ENCODE measurements around the gene TBC1D21. TPM values are rescaled to one million over a fixed set of nuclear protein-coding genes. Genes with fewer than 3 reads are reported as not detected.

The TBC1D21 gene
- polyA plus RNA-seq, 6 donors from 2014 or later, result not detected

- Mint-ChIP-seq H3K27me3 (peaks cover 44 to 71% (median 64%) of the 10 kb centered on the region in 3 donors), H3K27ac (no peak overlapping the region)
- no peak for DNase-seq
Measured at GRCh38 chr15:73867426-73867825, 5.9 kb upstream of the TBC1D21 start.

GRCh38 chr15:73867956-73868355 lies 5.4 kb upstream of the TBC1D21 start:
- no peak overlapping the region for H3K27ac Mint-ChIP-seq
- peaks cover 50 to 73% (median 66%) of the 10 kb centered on the region in 3 donors for H3K27me3 Mint-ChIP-seq
- H3K4me1 Mint-ChIP-seq, result no peaks in the 10 kb centered on the region
- no peak for DNase-seq
- peaks cover 4 to 9% of the 10 kb centered on the region in 2 donors for H3K36me3 Mint-ChIP-seq
- ATAC-seq (ENCODE audit: low read depth in 2 of 2), result no peak
- H3K9me3 Mint-ChIP-seq, result peaks cover 0 to 12% (median 5%) of the 10 kb centered on the region in 7 donors
- no peak overlapping the region for H3K4me3 Mint-ChIP-seq

More at GRCh38 chr15:73867426-73867825, 5.9 kb upstream of the TBC1D21 start:
- Mint-ChIP-seq H3K36me3 (peaks cover 4 to 8% of the 10 kb centered on the region in 2 donors), H3K4me1 (no peaks in the 10 kb centered on the region), H3K4me3 (no peak overlapping the region), H3K9me3 (peaks cover 0 to 14% (median 5%) of the 10 kb centered on the region in 7 donors)
- no peak for ATAC-seq (ENCODE audit: low read depth in 2 of 2)

- H3K27me3 Mint-ChIP-seq, result peaks cover 56 to 81% (median 73%) of the 10 kb centered on the region in 3 donors
- H3K27ac Mint-ChIP-seq, result peak overlapping the region in 1 of 6 donors; percentile 49
- peaks cover 0 to 7% (median 5%) of the 10 kb centered on the region in 7 donors for H3K9me3 Mint-ChIP-seq
- DNase-seq (no peak), ATAC-seq (ENCODE audit: low read depth in 2 of 2) (no peak)
- no peak overlapping the region for H3K4me3 Mint-ChIP-seq
- H3K36me3 Mint-ChIP-seq, result peaks cover 0 to 12% of the 10 kb centered on the region in 2 donors
- H3K4me1 Mint-ChIP-seq, result no peaks in the 10 kb centered on the region
Measured at GRCh38 chr15:73869216-73869995, 4.0 kb upstream of the TBC1D21 start.

GRCh38 chr15:73870700-73871408 lies 2.5 kb upstream of the TBC1D21 start:
- DNase-seq, result no peak
- Mint-ChIP-seq H3K4me1 (no peaks in the 10 kb centered on the region), H3K27me3 (peaks cover 51 to 91% (median 79%) of the 10 kb centered on the region in 3 donors), H3K9me3 (peaks cover 0 to 7% (median 4%) of the 10 kb centered on the region in 7 donors), H3K4me3 (no peak overlapping the region), H3K27ac (no peak overlapping the region), H3K36me3 (peaks cover 2 to 12% of the 10 kb centered on the region in 2 donors)
- no peak for ATAC-seq (ENCODE audit: low read depth in 2 of 2)

GRCh38 chr15:73872346-73872745 lies 1.0 kb upstream of the TBC1D21 start:
- Mint-ChIP-seq H3K36me3 (peaks cover 4 to 12% of the 10 kb centered on the region in 2 donors), H3K9me3 (peaks cover 0 to 7% (median 4%) of the 10 kb centered on the region in 7 donors), H3K4me3 (no peak overlapping the region), H3K4me1 (no peaks in the 10 kb centered on the region), H3K27me3 (peaks cover 46 to 81% (median 68%) of the 10 kb centered on the region in 3 donors), H3K27ac (no peak overlapping the region)
- ATAC-seq (ENCODE audit: low read depth in 2 of 2) (no peak), DNase-seq (no peak)

- peaks cover 4 to 12% of the 10 kb centered on the region in 2 donors for H3K36me3 Mint-ChIP-seq
- H3K4me3 Mint-ChIP-seq, result no peak overlapping the region
- H3K27me3 Mint-ChIP-seq, result peaks cover 34 to 64% (median 58%) of the 10 kb centered on the region in 3 donors
- ATAC-seq (ENCODE audit: low read depth in 2 of 2), result no peak
- no peaks in the 10 kb centered on the region for H3K4me1 Mint-ChIP-seq
- H3K27ac Mint-ChIP-seq, result no peak overlapping the region
- peaks cover 0 to 7% (median 4%) of the 10 kb centered on the region in 7 donors for H3K9me3 Mint-ChIP-seq
- peak; percentile 2 for DNase-seq
Measured at GRCh38 chr15:73873889-73874511, 636 bp downstream of the TBC1D21 start.

- DNase-seq (no peak), ATAC-seq (ENCODE audit: low read depth in 2 of 2) (no peak)
- no peak overlapping the region for H3K27ac Mint-ChIP-seq
- H3K27me3 Mint-ChIP-seq, result peaks cover 6 to 48% (median 39%) of the 10 kb centered on the region in 3 donors
- peaks cover 0 to 4% of the 10 kb centered on the region in 2 donors for H3K36me3 Mint-ChIP-seq
- peaks cover 0 to under 1% (median 0%) of the 10 kb centered on the region in 7 donors for H3K9me3 Mint-ChIP-seq
- H3K4me1 Mint-ChIP-seq, result no peaks in the 10 kb centered on the region
- H3K4me3 Mint-ChIP-seq, result no peak overlapping the region
Measured at GRCh38 chr15:73879426-73879825, 6.1 kb downstream of the TBC1D21 start.

GRCh38 chr15:73881579-73882320 lies 8.4 kb downstream of the TBC1D21 start:
- H3K4me3 Mint-ChIP-seq, result no peak overlapping the region
- H3K27me3 Mint-ChIP-seq, result peaks cover 11 to 39% (median 22%) of the 10 kb centered on the region in 3 donors
- DNase-seq (no peak), ATAC-seq (ENCODE audit: low read depth in 2 of 2) (no peak)
- H3K9me3 Mint-ChIP-seq, result no peaks in the 10 kb centered on the region
- no peak overlapping the region for H3K27ac Mint-ChIP-seq
- H3K36me3 Mint-ChIP-seq, result no peaks in the 10 kb centered on the region
- no peaks in the 10 kb centered on the region for H3K4me1 Mint-ChIP-seq

- no peaks in the 10 kb centered on the region for H3K4me1 Mint-ChIP-seq
- no peak for ATAC-seq (ENCODE audit: low read depth in 2 of 2)
- DNase-seq, result no peak
Measured at GRCh38 chr15:73882761-73883419, 9.5 kb downstream of the TBC1D21 start.

GRCh38 chr15:73884159-73884558 lies 10.8 kb downstream of the TBC1D21 start:
- Mint-ChIP-seq H3K9me3 (no peaks in the 10 kb centered on the region), H3K4me3 (no peak overlapping the region), H3K27me3 (peaks cover 11 to 47% (median 28%) of the 10 kb centered on the region in 3 donors), H3K27ac (no peak overlapping the region), H3K4me1 (peaks cover 0 to 2% (median 0%) of the 10 kb centered on the region in 3 donors), H3K36me3 (no peaks in the 10 kb centered on the region)
- DNase-seq (no peak), ATAC-seq (ENCODE audit: low read depth in 2 of 2) (no peak)

More at GRCh38 chr15:73882761-73883419, 9.5 kb downstream of the TBC1D21 start:
- peaks cover 11 to 39% (median 22%) of the 10 kb centered on the region in 3 donors for H3K27me3 Mint-ChIP-seq
- no peaks in the 10 kb centered on the region for H3K36me3 Mint-ChIP-seq
- H3K9me3 Mint-ChIP-seq, result no peaks in the 10 kb centered on the region
- no peak overlapping the region for H3K27ac Mint-ChIP-seq
- H3K4me3 Mint-ChIP-seq, result no peak overlapping the region

- H3K36me3 Mint-ChIP-seq, result no peaks in the 10 kb centered on the region
- peaks cover 0 to 2% (median 0%) of the 10 kb centered on the region in 3 donors for H3K4me1 Mint-ChIP-seq
- ATAC-seq (ENCODE audit: low read depth in 2 of 2) (no peak), DNase-seq (no peak)
- H3K9me3 Mint-ChIP-seq, result no peaks in the 10 kb centered on the region
- H3K27ac Mint-ChIP-seq, result no peak overlapping the region
- peaks cover 10 to 51% (median 40%) of the 10 kb centered on the region in 3 donors for H3K27me3 Mint-ChIP-seq
- H3K4me3 Mint-ChIP-seq, result peak overlapping the region in 1 of 8 donors; percentile 7
Measured at GRCh38 chr15:73885954-73886700, 12.8 kb downstream of the TBC1D21 start.
